AG20443 (cell line): ENCODE data around the gene SERBP1.

Experiments used
- DNase-seq: peaks from one replicate; pipeline ENCODE4 v3.0.0; 2012; ENCODE audit warnings: low spot score, mixed read lengths

Gene SERBP1

GRCh38 chr1:67359592-67359991 lies 70.6 kb downstream of the SERBP1 start:
- no peak for DNase-seq
